Measurements from ENCODE around the gene NT5C3A. TPM values are rescaled to one million over a fixed set of nuclear protein-coding genes. Genes with fewer than 3 reads are reported as not detected.

Gene NT5C3A
- total RNA-seq (2021; fragmentation: NEBNext Ultra II Directional; extraction: Animal tissue kit (Norgen Biotek cat#: 25700)), result 10 to 100 TPM; 15.3 to 19.4 (median 16.4) TPM
- long read RNA-seq, transcript NT5C3A-201 (9 exons, 1,704 nt), result major isoform, 17 of 35 reads
- long read RNA-seq, transcript NT5C3A-204 (10 exons, 1,759 nt), result minor isoform, 5 of 35 reads
- long read RNA-seq, partial matches to known transcripts, result 9 of 35 reads
- long read RNA-seq, other reads (novel, unspliced or antisense), result 4 of 35 reads

DNA sequence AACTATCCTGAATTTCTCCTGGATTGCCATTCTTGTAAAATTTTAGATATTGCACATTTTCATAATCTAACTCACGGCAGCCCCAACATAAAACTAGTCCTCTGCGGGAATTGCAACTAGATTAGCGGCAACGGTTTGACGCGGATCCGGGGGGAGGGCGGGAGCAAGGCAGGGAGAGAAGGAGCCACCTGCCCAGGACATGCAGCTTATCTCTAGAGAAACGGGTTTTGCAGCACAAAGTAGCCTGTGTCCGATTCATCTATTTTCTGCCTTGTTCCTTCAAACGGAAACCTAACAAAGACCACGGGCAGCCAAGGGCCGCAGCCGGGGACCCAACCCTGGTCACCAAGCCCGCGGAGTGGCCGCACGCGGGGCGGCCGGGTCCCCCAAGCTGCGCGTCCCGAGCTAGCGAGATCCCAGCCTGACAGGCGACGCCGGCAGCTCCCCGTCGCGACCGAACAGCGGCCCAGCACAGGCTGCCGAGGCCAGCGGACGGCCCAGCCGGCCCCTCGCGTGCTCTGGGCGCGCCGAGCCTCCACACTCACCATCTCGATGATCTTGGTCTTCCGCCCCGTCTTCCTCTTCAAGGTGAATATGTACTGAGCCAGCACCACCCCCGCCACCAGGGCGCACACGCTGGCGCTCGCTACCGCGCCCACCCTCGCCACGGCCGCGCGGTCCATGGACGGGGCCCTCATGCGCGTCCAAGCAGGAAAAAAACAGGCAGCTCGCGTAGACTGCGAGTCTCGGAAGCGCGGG is at the start of gene NT5C3A:
TSS of gene NT5C3A (minus strand) at position 754 of the 759 bp plus-strand sequence. CDS start at position 683, 71 bp downstream.
- H3K27me3 Mint-ChIP-seq (ENCODE audit: insufficient read depth), result no peaks in the 10 kb centered on the region; the same call in 1 of the 2 replicates
- H3K9me3 Mint-ChIP-seq, result peaks cover 20% of the 10 kb centered on the region
- peaks cover 40% of the 10 kb centered on the region for H3K36me3 Mint-ChIP-seq (ENCODE audit: low read depth)
- H3K4me1 Mint-ChIP-seq (ENCODE audit: low read depth), result peaks cover 47% of the 10 kb centered on the region
- peak within 1 kb of the TSS; percentile 93 for H3K27ac Mint-ChIP-seq
- H3K4me3 Mint-ChIP-seq, result peak within 1 kb of the TSS; percentile 98
- peak; percentile 9 for DNase-seq
- TF ChIP-seq, protein P1, sequence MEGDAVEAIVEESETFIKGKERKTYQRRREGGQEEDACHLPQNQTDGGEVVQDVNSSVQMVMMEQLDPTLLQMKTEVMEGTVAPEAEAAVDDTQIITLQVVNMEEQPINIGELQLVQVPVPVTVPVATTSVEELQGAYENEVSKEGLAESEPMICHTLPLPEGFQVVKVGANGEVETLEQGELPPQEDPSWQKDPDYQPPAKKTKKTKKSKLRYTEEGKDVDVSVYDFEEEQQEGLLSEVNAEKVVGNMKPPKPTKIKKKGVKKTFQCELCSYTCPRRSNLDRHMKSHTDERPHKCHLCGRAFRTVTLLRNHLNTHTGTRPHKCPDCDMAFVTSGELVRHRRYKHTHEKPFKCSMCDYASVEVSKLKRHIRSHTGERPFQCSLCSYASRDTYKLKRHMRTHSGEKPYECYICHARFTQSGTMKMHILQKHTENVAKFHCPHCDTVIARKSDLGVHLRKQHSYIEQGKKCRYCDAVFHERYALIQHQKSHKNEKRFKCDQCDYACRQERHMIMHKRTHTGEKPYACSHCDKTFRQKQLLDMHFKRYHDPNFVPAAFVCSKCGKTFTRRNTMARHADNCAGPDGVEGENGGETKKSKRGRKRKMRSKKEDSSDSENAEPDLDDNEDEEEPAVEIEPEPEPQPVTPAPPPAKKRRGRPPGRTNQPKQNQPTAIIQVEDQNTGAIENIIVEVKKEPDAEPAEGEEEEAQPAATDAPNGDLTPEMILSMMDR (IDR thresholded peaks at IDR 0.05), result no peak

DNA sequence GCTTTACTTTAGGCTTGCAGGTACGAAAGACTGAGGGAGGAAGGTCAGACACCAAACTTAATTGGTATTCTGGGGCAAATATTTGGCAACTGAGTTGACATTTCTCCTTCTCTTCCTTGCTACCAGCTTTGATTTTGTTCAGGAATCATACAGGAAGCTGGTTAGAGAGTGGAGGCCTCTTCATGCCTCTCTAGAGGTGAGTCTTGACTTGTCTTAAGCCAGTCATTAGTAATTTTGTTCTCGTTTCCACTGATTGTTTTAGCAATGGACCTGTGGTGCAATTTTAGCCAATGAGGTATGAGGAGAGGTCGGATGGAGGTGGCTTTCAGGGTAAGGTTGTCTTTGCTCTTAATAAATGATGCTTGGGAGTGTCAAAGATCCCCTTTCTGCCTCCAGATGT is 49.0 kb upstream of the NT5C3A start:
- H3K4me3 Mint-ChIP-seq, result no peak overlapping the region
- no peak for DNase-seq
- H3K9me3 Mint-ChIP-seq, result no peaks in the 10 kb centered on the region
- no peak overlapping the region for H3K27ac Mint-ChIP-seq
- peaks cover 9% of the 10 kb centered on the region for H3K27me3 Mint-ChIP-seq (ENCODE audit: insufficient read depth)
- TF ChIP-seq, protein P1 (IDR thresholded peaks at IDR 0.05), result no peak
- H3K36me3 Mint-ChIP-seq (ENCODE audit: low read depth), result no peaks in the 10 kb centered on the region
- H3K4me1 Mint-ChIP-seq (ENCODE audit: low read depth), result peaks cover 28% of the 10 kb centered on the region

DNA sequence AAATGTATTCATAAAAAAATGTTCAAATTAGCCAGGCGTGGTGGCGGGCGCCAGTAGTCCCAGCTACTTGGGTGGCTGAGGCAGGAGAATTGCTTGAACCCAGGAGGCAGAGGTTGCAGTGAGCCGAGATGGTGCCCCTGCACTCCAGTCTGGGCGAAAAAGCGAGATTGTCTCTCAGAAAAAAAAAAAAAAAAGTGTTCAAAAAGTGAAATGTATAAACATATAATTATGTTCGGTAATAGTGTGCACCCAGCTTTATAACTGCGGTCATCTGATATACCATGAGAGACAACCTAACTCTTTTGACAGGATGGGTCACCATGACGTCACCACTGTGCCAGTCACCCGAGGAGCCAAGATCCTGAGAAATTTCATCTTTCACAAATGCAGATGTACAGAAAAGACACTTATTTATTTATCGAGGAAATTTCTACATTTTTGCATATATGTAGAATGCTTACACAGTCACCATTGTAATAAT is 47.2 kb upstream of the NT5C3A start:
- Mint-ChIP-seq H3K9me3 (no peaks in the 10 kb centered on the region), H3K4me1 (ENCODE audit: low read depth) (peaks cover 31% of the 10 kb centered on the region), H3K27ac (no peak overlapping the region), H3K36me3 (ENCODE audit: low read depth) (no peaks in the 10 kb centered on the region), H3K27me3 (ENCODE audit: insufficient read depth) (peaks cover 5% of the 10 kb centered on the region), H3K4me3 (peak overlapping the region; percentile 74)
- TF ChIP-seq, protein P1 (IDR thresholded peaks at IDR 0.05), result peak; percentile 43; the same call in 1 of the 2 replicates
- peak; percentile 4 for DNase-seq

DNA sequence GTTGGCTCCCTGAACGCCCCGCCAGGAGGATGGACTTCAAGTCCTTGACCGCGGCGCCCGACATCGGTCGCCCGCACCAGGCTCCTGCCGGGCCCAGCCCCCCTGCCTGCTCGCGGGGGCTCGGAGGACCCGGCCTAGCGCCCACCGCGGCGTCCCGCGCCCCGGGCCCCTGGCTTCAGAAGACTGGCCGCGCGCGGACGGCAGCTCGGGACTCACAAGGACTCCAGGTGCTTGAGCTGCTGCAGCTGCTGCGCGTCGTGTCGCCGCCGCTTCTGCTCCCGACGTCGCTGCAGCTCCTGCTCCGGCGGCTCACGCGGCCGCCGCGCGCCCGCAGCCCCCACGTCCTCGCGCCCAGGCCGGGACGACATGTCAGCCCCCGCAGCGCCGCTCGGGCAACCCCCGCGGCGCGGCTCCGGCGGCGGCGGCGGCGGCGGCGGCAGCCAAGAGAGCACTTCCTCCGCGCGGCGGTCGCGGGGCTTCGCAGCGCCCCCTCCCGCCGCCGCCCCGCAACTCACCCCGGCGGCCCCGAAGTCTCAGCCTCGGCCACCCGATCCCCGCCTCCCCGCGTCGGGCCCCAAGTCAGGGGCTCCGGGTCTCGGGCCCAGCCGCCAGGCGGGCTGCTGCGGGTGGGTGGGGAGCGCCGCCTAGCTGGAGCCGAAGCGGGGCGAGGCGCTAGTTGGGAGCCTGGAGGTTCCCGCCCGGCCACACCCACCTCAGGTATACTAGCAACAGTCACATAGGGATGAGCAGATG is 46.6 kb upstream of the NT5C3A start, which contains the start of gene RP9:
TSS of gene RP9 (minus strand) at position 400 of the 753 bp plus-strand sequence. CDS start at position 368, 32 bp downstream.
- Mint-ChIP-seq H3K27ac (peak within 1 kb of the TSS; percentile 75), H3K9me3 (no peaks in the 10 kb centered on the region), H3K4me1 (ENCODE audit: low read depth) (peaks cover 33% of the 10 kb centered on the region), H3K36me3 (ENCODE audit: low read depth) (no peaks in the 10 kb centered on the region), H3K4me3 (peak within 1 kb of the TSS; percentile 99), H3K27me3 (ENCODE audit: insufficient read depth) (no peaks in the 10 kb centered on the region; the same call in 1 of the 2 replicates)
- TF ChIP-seq, protein P1 (IDR thresholded peaks at IDR 0.05), result peak; percentile 78
- no peak for DNase-seq

DNA sequence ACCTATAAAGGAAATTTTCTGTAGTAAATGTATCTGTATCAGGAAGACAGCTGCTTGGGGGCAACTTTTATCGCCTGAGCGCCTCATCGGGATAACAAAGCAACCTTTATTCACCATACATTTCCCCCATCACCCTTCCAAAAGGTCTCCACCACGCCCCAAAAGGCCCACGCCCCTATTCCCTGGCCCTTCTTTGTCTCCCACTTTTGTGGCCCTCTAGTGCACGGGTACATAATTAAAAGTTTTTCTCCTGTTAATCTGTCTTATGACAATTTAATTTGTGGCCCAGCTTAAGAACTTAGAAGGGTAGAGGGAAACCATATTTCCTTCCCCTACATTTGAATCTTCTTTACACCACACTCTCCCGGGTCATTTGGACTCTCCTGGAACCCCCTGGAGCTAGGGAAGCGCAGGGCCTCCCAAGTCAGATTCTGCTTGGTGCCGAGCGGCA is 46.0 kb upstream of the NT5C3A start:
- Mint-ChIP-seq H3K36me3 (ENCODE audit: low read depth) (no peaks in the 10 kb centered on the region), H3K4me3 (peak overlapping the region; percentile 99), H3K4me1 (ENCODE audit: low read depth) (peaks cover 33% of the 10 kb centered on the region), H3K9me3 (no peaks in the 10 kb centered on the region), H3K27me3 (ENCODE audit: insufficient read depth) (no peaks in the 10 kb centered on the region; the same call in 1 of the 2 replicates), H3K27ac (peak overlapping the region; percentile 75)
- TF ChIP-seq, protein P1 (IDR thresholded peaks at IDR 0.05), result peak; percentile 23
- DNase-seq, result peak; percentile 7
